ENCODE results near the gene ZNF217. TPM values are rescaled to one million over a fixed set of nuclear protein-coding genes. Genes with fewer than 3 reads are reported as not detected.
"Not testable (repeated sequence)": the region's sequence is repeated elsewhere in the genome, so short reads cannot be mapped to it uniquely, and the experiment has no call there.

ZNF217 gene
- total RNA-seq, 1 experiment from 2014 or later = 46.7 TPM

DNA sequence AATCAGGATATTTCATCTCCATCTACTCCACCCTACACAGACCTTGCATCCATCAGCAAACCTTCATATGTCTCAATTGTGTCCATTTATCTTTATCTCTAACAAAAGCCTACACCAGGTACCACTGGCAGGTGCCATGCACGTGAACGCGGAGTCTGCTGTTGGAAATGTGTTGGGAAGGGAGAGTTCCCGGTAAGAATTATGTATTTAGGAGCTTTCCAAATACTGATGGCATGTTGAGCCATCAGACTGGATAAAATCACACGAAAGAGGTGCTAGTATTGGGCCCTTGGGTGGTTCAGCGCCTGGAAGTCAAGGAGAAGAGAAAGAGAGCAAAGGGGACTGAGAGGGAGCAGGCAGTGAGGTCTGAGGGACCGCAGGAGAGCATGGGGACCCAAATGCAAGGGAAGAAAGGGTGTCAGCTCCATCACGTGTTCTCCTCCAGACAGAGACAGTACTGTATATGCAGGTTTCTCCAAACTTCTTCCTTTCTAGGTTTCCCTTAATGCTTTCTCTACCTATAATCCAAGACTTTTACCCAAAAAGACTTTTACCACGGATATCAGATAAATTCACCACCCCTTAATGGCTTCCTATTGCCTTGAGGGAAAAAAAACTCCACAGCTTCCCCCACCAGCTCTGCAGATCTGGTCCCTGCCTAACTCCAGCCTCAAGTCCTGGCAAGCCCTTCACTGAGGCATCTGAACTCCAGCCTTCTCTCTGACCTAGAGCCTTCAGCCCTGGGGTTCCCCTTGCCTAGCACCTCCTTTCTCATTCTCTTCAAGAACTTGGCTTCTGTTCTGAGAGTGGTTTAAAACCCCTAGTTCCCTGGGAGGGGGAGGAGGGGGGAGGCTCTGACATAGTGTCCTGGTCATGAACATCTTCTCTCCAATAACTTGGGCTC, 4.8 kb upstream of the ZNF217 start:
- no peak for DNase-seq (ENCODE audit: low read depth)

DNA sequence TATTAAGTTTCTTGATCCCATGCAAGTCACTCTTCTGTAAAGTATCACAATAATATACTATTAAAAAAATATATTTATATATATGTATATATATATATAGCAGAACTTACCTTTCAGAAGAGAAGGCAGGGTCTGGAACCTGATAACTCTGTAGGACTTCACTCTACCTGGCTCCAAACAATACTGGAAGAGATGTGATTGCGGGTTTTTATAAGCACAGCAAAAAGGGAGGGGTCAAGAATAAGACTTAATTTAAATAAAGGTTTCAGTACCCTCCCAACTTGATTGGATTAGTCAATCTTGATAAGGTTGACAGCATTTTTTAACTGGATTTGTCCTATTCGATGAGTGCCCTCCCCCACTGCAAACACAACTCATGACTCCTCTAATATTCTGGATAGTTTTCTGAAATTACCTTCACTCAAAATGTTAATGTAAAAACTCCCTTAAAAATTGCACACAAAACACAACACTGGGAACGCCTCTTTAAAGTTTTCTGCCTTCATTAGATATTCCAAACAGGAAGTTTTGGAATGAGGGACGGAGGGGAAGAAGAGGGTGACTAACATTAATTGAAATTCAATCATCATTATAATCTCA, 4.0 kb upstream of the ZNF217 start:
- DNase-seq (ENCODE audit: low read depth) = no peak

GRCh38 chr20:53597030-53597482, 3.4 kb upstream of the ZNF217 start:
- no peak for DNase-seq (ENCODE audit: low read depth)

DNA sequence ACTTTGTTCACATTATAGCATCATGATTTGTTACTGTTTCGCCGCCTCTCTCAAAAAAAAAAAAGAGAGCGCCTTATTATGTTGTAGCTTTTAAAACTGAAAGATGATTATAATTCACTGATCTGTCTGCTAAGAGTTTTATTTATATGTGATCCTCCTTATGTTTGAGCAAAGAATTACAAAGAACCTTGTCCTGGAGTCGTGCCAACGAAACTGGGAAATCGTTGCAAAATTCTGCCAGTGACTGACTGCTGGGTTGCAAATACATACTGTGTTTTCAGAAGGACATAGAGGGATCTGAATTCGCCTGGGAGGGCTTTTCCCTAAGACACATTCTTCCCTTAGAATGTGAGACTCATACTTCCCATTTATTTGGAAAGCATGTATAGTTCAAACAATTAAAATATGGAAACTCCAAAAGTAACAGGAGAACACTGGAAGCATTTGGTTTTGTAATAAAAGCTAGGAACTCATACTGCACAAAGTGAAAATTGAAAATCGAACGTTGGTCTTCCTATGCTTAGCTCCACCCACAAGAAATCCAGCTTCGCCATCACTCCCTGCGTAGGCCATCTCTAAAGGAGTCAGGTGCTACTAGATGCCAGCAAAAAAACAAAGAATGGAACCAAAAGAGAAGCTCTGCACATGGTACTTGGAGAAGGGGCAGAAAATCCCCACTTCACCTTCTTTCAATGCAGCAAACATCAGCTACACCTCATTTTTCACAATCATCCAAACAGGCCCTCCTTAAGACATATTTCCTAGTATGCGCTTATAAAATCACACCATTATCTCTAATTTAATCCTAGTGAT, 2.8 kb upstream of the ZNF217 start:
- peak; percentile 50 for DNase-seq (ENCODE audit: low read depth)

GRCh38 chr20:53595742-53596141, 2.1 kb upstream of the ZNF217 start:
- DNase-seq (ENCODE audit: low read depth) = peak; percentile 44

DNA sequence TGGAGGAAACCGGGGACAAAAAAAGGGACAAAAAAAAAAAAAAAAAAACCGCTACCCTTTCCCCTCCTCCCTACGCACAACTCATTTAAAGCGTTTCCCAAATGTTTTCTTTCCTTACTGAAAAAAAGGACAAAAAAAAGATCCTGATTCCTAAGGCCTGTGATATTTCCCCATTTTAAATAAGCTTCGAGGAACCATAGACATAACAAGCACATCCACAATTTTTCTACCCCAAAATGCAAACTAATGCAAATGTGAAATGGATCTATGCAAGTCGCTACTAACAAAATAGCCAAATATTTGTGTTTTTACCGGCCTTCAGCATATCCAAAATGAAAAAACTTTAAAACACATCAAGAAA, 1.4 kb upstream of the ZNF217 start:
- DNase-seq (ENCODE audit: low read depth) = no peak

GRCh38 chr20:53594068-53595017, 704 bp upstream of the ZNF217 start:
- peak; percentile 88 for DNase-seq (ENCODE audit: low read depth)

GRCh38 chr20:53592992-53593465, 610 bp downstream of the ZNF217 start:
- DNase-seq (ENCODE audit: low read depth) = peak; percentile 57

DNA sequence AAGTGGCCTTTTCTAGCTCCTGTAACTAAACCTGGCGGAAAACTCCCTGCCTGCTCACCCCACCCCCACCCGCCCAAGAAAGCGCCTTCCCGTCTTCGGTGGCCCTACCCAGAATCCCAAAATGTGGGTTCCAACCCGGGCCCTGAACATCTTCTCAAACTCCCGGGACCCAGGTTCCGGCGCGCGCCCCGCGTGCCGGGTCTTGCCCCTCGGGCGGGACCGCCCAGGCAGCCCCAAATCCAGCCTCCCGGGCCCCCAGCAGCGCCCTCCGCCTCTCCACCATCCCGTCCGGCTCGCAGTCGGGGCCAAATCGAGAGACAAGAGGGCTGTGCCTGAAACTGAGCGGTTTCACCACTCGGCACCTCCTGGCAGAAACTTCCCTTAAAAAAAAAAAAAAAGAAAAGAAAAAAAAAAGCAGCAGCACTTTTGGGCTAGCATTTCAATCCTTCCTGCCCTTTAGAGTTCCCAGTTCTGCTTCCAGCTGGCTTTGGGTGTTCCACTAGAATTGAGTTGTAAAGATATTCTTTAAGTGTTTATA, 1.1 kb downstream of the ZNF217 start:
- DNase-seq (ENCODE audit: low read depth) = peak; percentile 85

- peak; percentile 49 for DNase-seq (ENCODE audit: low read depth)
Observed at GRCh38 chr20:53591941-53592441, 1.6 kb downstream of the ZNF217 start.

DNA sequence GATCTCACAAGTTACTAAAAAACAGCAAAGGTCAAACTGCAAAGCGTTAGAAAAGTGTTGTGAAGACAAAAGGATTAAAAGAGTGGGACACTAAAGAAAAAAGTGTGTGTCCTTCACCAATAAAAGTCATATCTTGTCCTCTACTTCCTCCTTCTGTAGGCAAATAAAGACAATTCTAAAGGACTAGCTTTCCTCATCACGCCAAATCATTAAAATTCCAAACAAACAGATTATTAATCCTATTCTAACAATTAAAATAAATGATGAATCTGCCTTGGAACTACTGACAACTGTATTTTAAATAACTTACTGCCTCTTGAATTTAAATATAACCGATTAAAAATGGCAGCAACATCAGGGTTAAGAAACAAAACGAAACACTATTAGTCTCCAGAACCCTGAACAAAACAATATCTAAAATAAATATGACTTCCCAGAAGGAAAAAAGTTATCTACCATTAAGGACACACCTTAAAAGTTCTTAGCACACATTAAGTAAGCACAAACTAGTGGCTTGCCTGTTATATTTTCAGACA, 2.4 kb downstream of the ZNF217 start:
- DNase-seq (ENCODE audit: low read depth) = peak; percentile 39

DNA sequence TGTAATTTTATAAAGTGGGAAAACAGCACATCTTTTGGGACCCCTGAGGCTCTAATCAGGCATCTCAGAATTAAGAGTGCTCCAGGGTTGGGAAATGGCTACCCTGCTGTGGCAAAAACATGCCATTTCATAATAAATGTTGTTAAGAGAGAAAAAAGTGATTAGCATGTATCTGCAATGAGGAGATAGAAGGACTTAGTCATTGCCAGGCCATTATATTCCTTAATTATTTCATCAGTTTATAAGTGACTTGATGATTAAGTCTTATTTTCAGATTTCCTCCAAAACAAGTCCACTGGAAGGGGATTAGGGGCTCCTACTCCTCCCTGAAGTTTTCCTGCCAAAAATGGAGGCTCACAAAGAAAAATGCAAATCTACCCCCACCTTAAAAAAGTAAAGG, 3.0 kb downstream of the ZNF217 start:
- not testable (repeated sequence) for DNase-seq (ENCODE audit: low read depth)

- not testable (repeated sequence) for DNase-seq (ENCODE audit: low read depth)
Observed at GRCh38 chr20:53590122-53590521, 3.5 kb downstream of the ZNF217 start.

DNA sequence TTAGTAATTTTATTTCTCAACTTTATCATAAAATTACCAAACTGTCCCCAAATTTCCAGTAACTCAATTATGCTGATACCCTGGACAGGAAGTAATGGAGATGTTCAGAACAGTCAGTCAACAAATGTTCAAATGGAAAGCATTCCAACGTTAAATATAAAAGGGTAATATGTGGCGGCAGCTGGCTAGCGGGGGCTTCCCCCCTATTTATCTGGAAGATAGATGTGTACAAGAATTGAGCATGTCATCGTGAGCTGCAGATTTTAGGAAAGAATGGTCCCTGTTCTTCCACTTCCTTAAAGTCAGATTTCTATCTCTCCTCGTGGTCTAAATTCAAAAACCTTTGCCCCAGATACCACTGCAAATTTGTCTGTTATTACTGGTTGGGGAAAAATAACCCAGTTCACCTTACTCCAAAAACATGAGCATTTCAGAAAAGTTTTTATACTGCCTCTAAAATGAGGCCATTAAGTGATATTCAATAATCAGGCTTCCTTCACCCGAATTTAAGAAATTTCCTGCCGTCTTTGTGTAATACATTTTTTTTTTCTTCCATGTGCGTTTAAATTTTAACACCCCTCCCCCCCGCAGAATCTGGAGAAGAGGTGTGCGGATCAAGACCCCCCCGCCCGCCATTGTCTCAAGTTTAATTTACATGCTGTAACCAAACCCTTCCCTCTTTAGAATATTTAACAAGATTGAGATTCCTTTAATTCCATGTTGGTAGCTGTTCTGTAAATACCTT, 4.1 kb downstream of the ZNF217 start:
- peak; percentile 38 for DNase-seq (ENCODE audit: low read depth)

- DNase-seq (ENCODE audit: low read depth) = not testable (repeated sequence)
Observed at GRCh38 chr20:53587157-53587703, 6.4 kb downstream of the ZNF217 start.

- DNase-seq (ENCODE audit: low read depth) = no peak
Observed at GRCh38 chr20:53586640-53587039, 7.0 kb downstream of the ZNF217 start.

GRCh38 chr20:53585910-53586309, 7.7 kb downstream of the ZNF217 start:
- not testable (repeated sequence) for DNase-seq (ENCODE audit: low read depth)

- not testable (repeated sequence) for DNase-seq (ENCODE audit: low read depth)
Observed at GRCh38 chr20:53585004-53585569, 8.6 kb downstream of the ZNF217 start.

GRCh38 chr20:53584550-53584913, 9.1 kb downstream of the ZNF217 start:
- not testable (repeated sequence) for DNase-seq (ENCODE audit: low read depth)
